ENCODE measurements around the gene PPP2R2B.

PPP2R2B gene

GRCh38 chr5:146699664-146700418, 178.7 kb downstream of the PPP2R2B start:
- no peak for DNase-seq (ENCODE audit: low spot score)

GRCh38 chr5:146699138-146699537, 179.4 kb downstream of the PPP2R2B start:
- no peak for DNase-seq (ENCODE audit: low spot score)

GRCh38 chr5:146698651-146699050, 179.9 kb downstream of the PPP2R2B start:
- no peak for DNase-seq (ENCODE audit: low spot score)

- DNase-seq (ENCODE audit: low spot score), result no peak
Measured at GRCh38 chr5:146697211-146697610, 181.3 kb downstream of the PPP2R2B start.

- DNase-seq (ENCODE audit: low spot score), result no peak
Measured at GRCh38 chr5:146695646-146696045, 182.9 kb downstream of the PPP2R2B start.

- DNase-seq (ENCODE audit: low spot score), result no peak
Measured at GRCh38 chr5:146690880-146691355, 187.6 kb downstream of the PPP2R2B start.

- no peak for DNase-seq (ENCODE audit: low spot score)
Measured at GRCh38 chr5:146687630-146688029, 190.9 kb downstream of the PPP2R2B start.

GRCh38 chr5:146683861-146684260, 194.7 kb downstream of the PPP2R2B start:
- DNase-seq (ENCODE audit: low spot score), result no peak

GRCh38 chr5:146682899-146683532, 195.5 kb downstream of the PPP2R2B start:
- DNase-seq (ENCODE audit: low spot score), result no peak

GRCh38 chr5:146681585-146682105, 196.9 kb downstream of the PPP2R2B start:
- no peak for DNase-seq (ENCODE audit: low spot score)

- no peak for DNase-seq (ENCODE audit: low spot score)
Measured at GRCh38 chr5:146680846-146681584, 197.5 kb downstream of the PPP2R2B start.

GRCh38 chr5:146675636-146676035, 202.9 kb downstream of the PPP2R2B start:
- no peak for DNase-seq (ENCODE audit: low spot score)

GRCh38 chr5:146672866-146673265, 205.7 kb downstream of the PPP2R2B start:
- no peak for DNase-seq (ENCODE audit: low spot score)

- DNase-seq (ENCODE audit: low spot score), result no peak
Measured at GRCh38 chr5:146671561-146672295, 206.8 kb downstream of the PPP2R2B start.

- DNase-seq (ENCODE audit: low spot score), result no peak
Measured at GRCh38 chr5:146669656-146670055, 208.9 kb downstream of the PPP2R2B start.

GRCh38 chr5:146667633-146668272, 210.8 kb downstream of the PPP2R2B start:
- no peak for DNase-seq (ENCODE audit: low spot score)

GRCh38 chr5:146662229-146662628, 216.3 kb downstream of the PPP2R2B start:
- no peak for DNase-seq (ENCODE audit: low spot score)

GRCh38 chr5:146660376-146660960, 218.1 kb downstream of the PPP2R2B start:
- DNase-seq (ENCODE audit: low spot score), result no peak

- no peak for DNase-seq (ENCODE audit: low spot score)
Measured at GRCh38 chr5:146659961-146660360, 218.6 kb downstream of the PPP2R2B start.

GRCh38 chr5:146656703-146657102, 221.9 kb downstream of the PPP2R2B start:
- no peak for DNase-seq (ENCODE audit: low spot score)

GRCh38 chr5:146653560-146653959, 225.0 kb downstream of the PPP2R2B start:
- DNase-seq (ENCODE audit: low spot score), result no peak

Measured in COLO829 (cell line).